IMR-90 (cell line): ENCODE measurements around the gene GLRX3. TPM values are rescaled to one million over a fixed set of nuclear protein-coding genes. Genes with fewer than 3 reads are reported as not detected.

Experiments used
- ATAC-seq: fragments of 200-7000 bp; cut with Tn5 transposase; 2 replicates; pipeline ENCODE4 v1.9.1; 2020; ENCODE audit warnings: low read depth, mild to moderate bottlenecking, moderate library complexity
- BruUV-seq: library from RNA; stranded (reverse); fragments of 400-500 nt; replicated peaks from 2 replicates; lab custom pipeline; 2021; lab: Mats Ljungman, UMichigan
- CTCF ChIA-PET: fragments of 300-600 bp; formaldehyde crosslinking; extraction: SDS; loops from one replicate; lab custom pipeline; 2021; ENCODE audit warnings: antibody characterized with exemption; lab: Yijun Ruan, JAX
- POLR2A ChIA-PET: fragments of 300-600 bp; sonication (Branson Sonifier 250); formaldehyde crosslinking; loops from one replicate; lab custom pipeline; 2022; ENCODE audit warnings: antibody characterized with exemption; ENCODE audit not compliant: unreplicated experiment; lab: Charles Lee
- DNase-seq: peaks from one replicate; pipeline ENCODE4 v3.0.0; 2013
- H2AFZ ChIP-seq: replicated peaks from 2 replicates; pipeline ENCODE3; 2013; ENCODE audit warnings: low read length, mild to moderate bottlenecking; ENCODE audit not compliant: poor library complexity
- H2AK5ac ChIP-seq: 2 replicates; pipeline ENCODE4 v1.6.1; 2013; ENCODE audit warnings: low read depth, low read length, inconsistent platforms
- H2AK9ac ChIP-seq: replicated peaks from 2 replicates; pipeline ENCODE3; 2013; ENCODE audit warnings: mild to moderate bottlenecking, low read depth, low read length, moderate library complexity; ENCODE audit not compliant: poor library complexity
- H2BK120ac ChIP-seq: 2 replicates; pipeline ENCODE4 v1.6.1; 2013; ENCODE audit warnings: low read depth, low read length, inconsistent platforms
- H2BK15ac ChIP-seq: 3 replicates; pipeline ENCODE4 v1.6.1; 2013; ENCODE audit warnings: low read depth, low read length, inconsistent platforms
- H2BK20ac ChIP-seq: 2 replicates; pipeline ENCODE4 v1.6.1; 2013; ENCODE audit warnings: low read depth, mild to moderate bottlenecking, inconsistent platforms, low read length, moderate library complexity
- H2BK5ac ChIP-seq: 2 replicates; pipeline ENCODE4 v1.6.1; 2013; ENCODE audit warnings: mild to moderate bottlenecking, low read depth, low read length, inconsistent platforms; ENCODE audit not compliant: poor library complexity, severe bottlenecking
- H3K14ac ChIP-seq: replicated peaks from 2 replicates; pipeline ENCODE4 v1.6.1; 2013; ENCODE audit warnings: low read depth, low read length, inconsistent platforms
- H3K18ac ChIP-seq: 2 replicates; pipeline ENCODE4 v1.6.1; 2013; ENCODE audit warnings: low read depth, low read length, control low read depth
- H3K23ac ChIP-seq: 2 replicates; pipeline ENCODE4 v1.6.1; 2013; ENCODE audit warnings: low read depth, low read length, inconsistent platforms
- H3K27ac ChIP-seq: 2 replicates; pipeline ENCODE4 v1.5.1; 2013; ENCODE audit warnings: mild to moderate bottlenecking, control low read depth, low read length; ENCODE audit not compliant: insufficient read depth
- H3K27me3 ChIP-seq: 2 replicates; pipeline ENCODE4 v1.6.1; 2013; ENCODE audit warnings: low read length; ENCODE audit not compliant: control insufficient read depth, insufficient read depth
- H3K36me3 ChIP-seq: 2 replicates; pipeline ENCODE4 v1.6.1; 2013; ENCODE audit warnings: low read length, mixed read lengths; ENCODE audit not compliant: control insufficient read depth, insufficient read depth
- H3K4ac ChIP-seq: 2 replicates; pipeline ENCODE4 v1.6.1; 2013; ENCODE audit warnings: low read depth, low read length, inconsistent platforms
- H3K4me1 ChIP-seq: 2 replicates; pipeline ENCODE4 v1.6.1; 2013; ENCODE audit warnings: low read length, mixed read lengths; ENCODE audit not compliant: control insufficient read depth, insufficient read depth
- H3K4me2 ChIP-seq: 2 replicates; pipeline ENCODE4 v1.6.1; 2013; ENCODE audit warnings: low read depth, mild to moderate bottlenecking, control low read depth, low read length, moderate library complexity
- H3K4me3 ChIP-seq: 2 replicates; pipeline ENCODE4 v1.5.1; 2013; ENCODE audit warnings: low read depth, mild to moderate bottlenecking, control low read depth, low read length, moderate library complexity; ENCODE audit not compliant: insufficient read depth
- H3K56ac ChIP-seq: 2 replicates; pipeline ENCODE4 v1.6.1; 2013; ENCODE audit warnings: low read length, inconsistent platforms; ENCODE audit not compliant: insufficient read depth; ENCODE audit errors: extremely low read depth
- H3K79me1 ChIP-seq, 2 experiments: 2 replicates each; pipeline ENCODE4 v1.6.1; 2013; ENCODE audit warnings: low read length in 2 of 2, inconsistent platforms in 1 of 2, low read depth in 1 of 2
- H3K9ac ChIP-seq: 2 replicates; pipeline ENCODE4 v1.6.1; 2013; ENCODE audit warnings: low read depth, low read length, control low read depth
- H3K9me1 ChIP-seq: 2 replicates; pipeline ENCODE4 v1.6.1; 2013; ENCODE audit warnings: low read length, inconsistent platforms; ENCODE audit not compliant: insufficient read depth
- H3K9me3 ChIP-seq: 2 replicates; pipeline ENCODE4 v1.6.1; 2013; ENCODE audit warnings: low read length; ENCODE audit not compliant: control insufficient read depth, insufficient read depth
- H4K20me1 ChIP-seq: 2 replicates; pipeline ENCODE4 v1.6.1; 2013; ENCODE audit warnings: low read length, inconsistent platforms; ENCODE audit not compliant: insufficient read depth
- H4K5ac ChIP-seq: 2 replicates; pipeline ENCODE4 v1.6.1; 2013; ENCODE audit warnings: mild to moderate bottlenecking, low read depth, low read length, control low read depth
- H4K8ac ChIP-seq, 2 experiments: 2 replicates each; pipeline ENCODE4 v1.6.1; 2013; ENCODE audit warnings: low read depth in 2 of 2, low read length in 2 of 2, control low read depth in 1 of 2, inconsistent platforms in 1 of 2
- H4K91ac ChIP-seq: 2 replicates; pipeline ENCODE4 v1.6.1; 2013; ENCODE audit warnings: low read depth, low read length, inconsistent platforms; ENCODE audit not compliant: insufficient read depth
- BHLHE40 ChIP-seq: fragments of 150-350 bp; IDR thresholded peaks from 2 replicates; pipeline ENCODE4 v1.6.1; 2016; ENCODE audit warnings: mild to moderate bottlenecking, low read depth, low read length
- FOS ChIP-seq: fragments of 150-350 bp; IDR thresholded peaks from 2 replicates; pipeline ENCODE4 v1.6.1; 2016; ENCODE audit warnings: low read depth, low read length
- MAFK ChIP-seq: IDR thresholded peaks from 2 replicates; pipeline ENCODE4 v1.6.1; 2012; ENCODE audit warnings: low read depth, low read length, improper control_type of control experiment
- NFE2L2 ChIP-seq: fragments of 150-350 bp; IDR thresholded peaks from 2 replicates; pipeline ENCODE4 v1.6.1; 2016; ENCODE audit warnings: low read depth, mild to moderate bottlenecking, low read length
- POLR2A ChIP-seq: IDR thresholded peaks from 2 replicates; pipeline ENCODE4 v1.6.1; 2012; ENCODE audit warnings: mild to moderate bottlenecking, low read depth, low read length
- WGBS, 2 experiments: methylation state at CpG; one replicate each; pipeline versions ENCODE4 v1.1.5 to v1.1.7; 2013; ENCODE audit warnings: missing lambda C conversion rate in 2 of 2; ENCODE audit not compliant: insufficient read length in 1 of 2; ENCODE audit errors: extremely low coverage in 2 of 2; 5-methylcytosine and 5-hydroxymethylcytosine counted together
- dilution Hi-C: fragments of 300-500 bp; cut with HindIII; formaldehyde crosslinking; loops from one replicate; pipeline ENCODE4 v1.14.3; 2018; ENCODE audit warnings: low sequenced_read_pairs; ENCODE audit not compliant: unreplicated experiment
- in situ Hi-C: fragments of 300-500 bp; cut with MboI; formaldehyde crosslinking; loops from 3 replicates; pipeline ENCODE4 v1.14.3; 2019; ENCODE audit warnings: low sequenced_read_pairs, inconsistent platforms, mixed read lengths
- intact Hi-C: fragments of 100-400 bp; cut with micrococcal nuclease; formaldehyde crosslinking; loops from 2 replicates; pipeline ENCODE4 v1.10.0; 2022
- polyA plus RNA-seq, 3 experiments: library from polyadenylated mRNA; depleted of rRNA; stranded (reverse); fragments of >200 nt; gene quantifications; 2 replicates each; pipeline ENCODE4 v1.2.3, GENCODE V29; 2012; ENCODE audit warnings: low replicate concordance in 1 of 3
- total RNA-seq: library from RNA; depleted of rRNA; stranded (reverse); fragments of >200 nt; gene quantifications from 2 replicates; pipeline ENCODE4 v1.2.3, GENCODE V29; 2012

GLRX3 gene
- total and polyA plus RNA-seq, 2 of the 4 experiments (the other 2 are of a cell fraction): 78.7 to 81.7 TPM

DNA sequence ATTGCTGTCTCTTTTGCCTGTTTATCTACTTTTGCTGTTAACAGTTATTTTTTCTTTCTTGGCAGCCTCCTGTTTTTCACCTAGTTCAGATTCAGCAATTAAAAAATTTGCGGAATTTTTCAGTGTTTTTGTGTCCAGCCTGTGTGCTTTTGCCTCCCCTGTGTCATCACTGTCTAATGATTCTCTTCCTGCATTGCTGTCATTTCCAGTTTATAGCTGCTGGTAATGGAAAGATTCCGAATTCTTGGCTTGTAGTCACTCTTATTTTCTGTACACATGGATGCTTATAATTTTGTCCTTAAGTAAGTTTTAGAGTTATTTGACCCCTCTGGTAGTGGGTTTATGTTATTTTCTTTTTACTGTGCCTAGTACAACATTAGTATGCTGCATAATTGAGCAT lies 25.1 kb downstream of the GLRX3 start:
- TF ChIP-seq NFE2L2 (no peak), FOS (no peak), POLR2A (no peak), MAFK (no peak), BHLHE40 (no peak)
- no peak overlapping the region for H3K14ac ChIP-seq
- H3K9me1 ChIP-seq: no peaks in the 10 kb centered on the region
- no peak overlapping the region for H3K4ac ChIP-seq
- H4K5ac ChIP-seq: no peak overlapping the region
- H3K56ac ChIP-seq: no peak overlapping the region
- no peak overlapping the region for H2AFZ ChIP-seq
- peaks cover 17 to 26% of the 10 kb centered on the region in 2 experiments for H3K79me1 ChIP-seq
- POLR2A ChIA-PET: no interaction called here
- no peak for ATAC-seq
- no CpG with 5 or more reads among the region's 2 CpGs for WGBS, 2 experiments
- H4K20me1 ChIP-seq: peaks cover 10% of the 10 kb centered on the region
- H3K4me3 ChIP-seq: no peak overlapping the region
- H3K27me3 ChIP-seq: no peaks in the 10 kb centered on the region
- CTCF ChIA-PET: no interaction called here
- BruUV-seq: no TSS peak
- H2BK20ac ChIP-seq: no peak overlapping the region
- no peak overlapping the region for H2BK120ac ChIP-seq
- no peaks in the 10 kb centered on the region for H3K4me1 ChIP-seq
- no peak overlapping the region for H3K18ac ChIP-seq
- H2AK5ac ChIP-seq: no peak overlapping the region
- no peak overlapping the region for H4K8ac ChIP-seq
- DNase-seq: no peak
- H3K4me2 ChIP-seq: no peak overlapping the region
- in situ Hi-C loops (no loop called here), intact Hi-C loops (no loop called here), dilution Hi-C loops (no loop called here)
- H3K23ac ChIP-seq: no peak overlapping the region
- no peaks in the 10 kb centered on the region for H3K9me3 ChIP-seq
- peaks cover 11% of the 10 kb centered on the region for H3K36me3 ChIP-seq
- H3K27ac ChIP-seq: no peak overlapping the region
- no peak overlapping the region for H2BK15ac ChIP-seq
- H2BK5ac ChIP-seq: no peak overlapping the region
- no peak overlapping the region for H2AK9ac ChIP-seq
- H3K9ac ChIP-seq: no peak overlapping the region
- H4K91ac ChIP-seq: no peak overlapping the region
